Ishikawa (cell line): ENCODE results near the gene GATAD2B.

Experiments used
- CEBPB ChIP-seq: IDR thresholded peaks from 2 replicates; pipeline ENCODE4 v1.6.1; 2012
- CREB1 ChIP-seq: IDR thresholded peaks from 2 replicates; pipeline ENCODE4 v1.6.1; 2012; ENCODE audit warnings: low read depth
- EP300 ChIP-seq: IDR thresholded peaks from 2 replicates; pipeline ENCODE4 v1.6.1; 2012; ENCODE audit warnings: borderline replicate concordance
- FOXM1 ChIP-seq: IDR thresholded peaks from 2 replicates; pipeline ENCODE4 v1.6.1; 2012; ENCODE audit warnings: low read depth, borderline replicate concordance
- NFIC ChIP-seq: IDR thresholded peaks from 2 replicates; pipeline ENCODE4 v1.6.1; 2012
- RAD21 ChIP-seq: IDR thresholded peaks from 2 replicates; pipeline ENCODE4 v1.6.1; 2012; ENCODE audit warnings: low read depth
- TCF12 ChIP-seq: IDR thresholded peaks from 2 replicates; pipeline ENCODE4 v1.6.1; 2012; ENCODE audit warnings: low read depth
- YY1 ChIP-seq: IDR thresholded peaks from 2 replicates; pipeline ENCODE4 v1.6.1; 2012; ENCODE audit warnings: low read depth

DNA sequence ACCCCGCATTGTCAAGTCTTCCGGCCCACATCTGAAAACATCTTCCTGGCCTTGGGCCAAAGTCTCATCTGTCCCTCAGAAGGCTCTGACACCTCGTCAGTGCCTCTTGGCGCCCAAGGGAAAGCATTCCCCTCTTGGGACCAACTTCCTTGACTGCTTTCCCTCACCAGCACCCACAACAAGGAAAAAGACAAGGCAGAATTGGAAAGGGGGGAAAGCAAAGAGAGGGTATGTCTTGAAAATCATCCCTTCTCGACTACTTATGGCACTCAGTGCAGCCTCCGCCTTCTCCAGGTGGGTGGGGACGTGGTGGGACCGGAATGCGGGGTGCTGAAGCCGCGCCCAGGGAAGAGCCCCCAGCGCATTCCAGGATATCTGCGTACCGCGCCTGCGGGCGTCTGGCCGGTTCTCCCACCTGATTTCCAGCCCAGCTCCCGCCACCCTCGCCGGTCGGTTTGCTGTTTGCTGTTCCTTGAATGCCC lies 41.1 kb upstream of the GATAD2B start:
- TF ChIP-seq CEBPB: no peak
- no peak for TF ChIP-seq EP300
- no peak for TF ChIP-seq FOXM1
- no peak for TF ChIP-seq RAD21
- TF ChIP-seq TCF12: peak; percentile 34; the same call in 1 of the 2 replicates
- TF ChIP-seq NFIC: peak; percentile 75
- TF ChIP-seq CREB1: no peak
- TF ChIP-seq YY1: no peak
